GM10248 (cell line): ENCODE results near the gene RBKS.
"Not testable (repeated sequence)": the region's sequence is repeated elsewhere in the genome, so short reads cannot be mapped to it uniquely, and the experiment has no call there.

Experiments
- CTCF ChIA-PET: fragments of 300-600 bp; sonication (Branson Sonifier 250); formaldehyde crosslinking; extraction: SDS; loops from one replicate; lab custom pipeline; 2021; ENCODE audit warnings: antibody characterized with exemption; lab: Yijun Ruan, JAX
- POLR2A ChIA-PET: fragments of 350-650 bp; sonication (Branson Sonifier 250); formaldehyde crosslinking; extraction: SDS; loops from one replicate; lab custom pipeline; 2020; ENCODE audit warnings: antibody characterized with exemption; lab: Yijun Ruan, JAX
- DNase-seq: peaks from one replicate; pipeline ENCODE4 v3.0.0; 2012; ENCODE audit errors: extremely low spot score
- TF ChIP-seq, protein P1 (sequence below): IDR thresholded peaks from 2 replicates; pipeline ENCODE4 v1.5.1; 2012; ENCODE audit warnings: mild to moderate bottlenecking, low read depth; ENCODE audit errors: extremely low read depth, missing control alignments, control extremely low read depth

RBKS gene

DNA sequence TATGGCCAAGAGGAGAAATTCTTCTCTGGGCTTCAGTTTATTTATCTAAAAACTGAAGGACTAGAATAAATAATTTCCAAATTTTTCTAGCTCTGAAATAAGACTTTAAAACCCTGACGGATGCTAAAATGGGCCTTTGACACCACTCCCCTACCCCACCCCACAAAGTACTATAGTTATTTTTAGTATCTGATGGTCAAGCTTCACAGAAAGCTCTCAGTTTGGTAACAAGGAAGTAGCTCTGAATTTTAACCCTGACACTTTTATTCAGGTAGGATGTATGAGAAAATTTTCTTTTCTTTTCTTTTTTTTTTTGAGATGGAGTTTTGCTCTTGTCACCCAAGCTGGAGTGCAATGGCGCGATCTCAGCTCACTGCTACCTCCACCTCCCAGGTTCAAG lies 2.4 kb downstream of the RBKS start:
- POLR2A ChIA-PET = no interaction called here
- TF ChIP-seq, protein P1, sequence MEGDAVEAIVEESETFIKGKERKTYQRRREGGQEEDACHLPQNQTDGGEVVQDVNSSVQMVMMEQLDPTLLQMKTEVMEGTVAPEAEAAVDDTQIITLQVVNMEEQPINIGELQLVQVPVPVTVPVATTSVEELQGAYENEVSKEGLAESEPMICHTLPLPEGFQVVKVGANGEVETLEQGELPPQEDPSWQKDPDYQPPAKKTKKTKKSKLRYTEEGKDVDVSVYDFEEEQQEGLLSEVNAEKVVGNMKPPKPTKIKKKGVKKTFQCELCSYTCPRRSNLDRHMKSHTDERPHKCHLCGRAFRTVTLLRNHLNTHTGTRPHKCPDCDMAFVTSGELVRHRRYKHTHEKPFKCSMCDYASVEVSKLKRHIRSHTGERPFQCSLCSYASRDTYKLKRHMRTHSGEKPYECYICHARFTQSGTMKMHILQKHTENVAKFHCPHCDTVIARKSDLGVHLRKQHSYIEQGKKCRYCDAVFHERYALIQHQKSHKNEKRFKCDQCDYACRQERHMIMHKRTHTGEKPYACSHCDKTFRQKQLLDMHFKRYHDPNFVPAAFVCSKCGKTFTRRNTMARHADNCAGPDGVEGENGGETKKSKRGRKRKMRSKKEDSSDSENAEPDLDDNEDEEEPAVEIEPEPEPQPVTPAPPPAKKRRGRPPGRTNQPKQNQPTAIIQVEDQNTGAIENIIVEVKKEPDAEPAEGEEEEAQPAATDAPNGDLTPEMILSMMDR = no peak
- no peak for DNase-seq
- CTCF ChIA-PET = no interaction called here

DNA sequence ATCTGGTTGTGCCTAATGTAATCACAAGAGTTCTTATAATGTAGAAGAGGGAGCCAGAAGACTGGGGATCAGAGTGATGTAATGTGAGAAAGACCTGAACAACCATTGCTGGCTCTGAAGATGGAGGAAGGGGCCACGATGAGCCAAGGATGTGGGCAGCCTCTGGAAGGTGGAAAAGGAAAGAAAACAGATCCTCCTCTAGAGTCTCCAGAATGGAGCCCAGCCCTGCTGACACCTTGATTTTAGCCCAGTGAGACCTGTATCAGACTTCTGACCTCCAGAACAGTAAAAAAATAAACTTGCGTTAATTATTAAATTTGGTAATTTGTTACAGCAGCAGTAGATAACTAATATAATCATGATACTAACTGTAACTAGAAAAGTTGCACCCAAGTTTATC lies 3.1 kb downstream of the RBKS start:
- POLR2A ChIA-PET = no interaction called here
- TF ChIP-seq, protein P1 = no peak
- CTCF ChIA-PET = no interaction called here
- DNase-seq = no peak

DNA sequence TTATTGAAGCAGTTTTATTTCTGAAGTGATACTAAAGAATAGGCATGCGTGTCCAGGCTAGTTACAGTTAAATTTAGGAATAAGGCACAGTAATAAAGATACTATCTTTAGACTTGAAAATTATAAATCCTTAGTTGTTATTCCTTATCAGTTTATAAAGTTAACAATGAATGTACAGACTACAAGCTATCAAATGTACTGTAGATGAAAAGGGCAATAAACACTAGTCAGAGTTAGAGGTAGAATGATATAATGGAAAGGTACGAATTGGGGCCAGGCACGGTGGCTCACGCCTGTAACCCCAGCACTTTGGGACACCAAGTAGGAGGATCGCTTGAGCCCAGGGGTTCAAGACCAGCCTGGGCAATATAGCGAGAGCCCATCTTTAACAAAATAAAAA lies 3.9 kb downstream of the RBKS start:
- ChIA-PET POLR2A (no interaction called here), CTCF (no interaction called here)
- DNase-seq = no peak
- TF ChIP-seq, protein P1 = no peak

DNA sequence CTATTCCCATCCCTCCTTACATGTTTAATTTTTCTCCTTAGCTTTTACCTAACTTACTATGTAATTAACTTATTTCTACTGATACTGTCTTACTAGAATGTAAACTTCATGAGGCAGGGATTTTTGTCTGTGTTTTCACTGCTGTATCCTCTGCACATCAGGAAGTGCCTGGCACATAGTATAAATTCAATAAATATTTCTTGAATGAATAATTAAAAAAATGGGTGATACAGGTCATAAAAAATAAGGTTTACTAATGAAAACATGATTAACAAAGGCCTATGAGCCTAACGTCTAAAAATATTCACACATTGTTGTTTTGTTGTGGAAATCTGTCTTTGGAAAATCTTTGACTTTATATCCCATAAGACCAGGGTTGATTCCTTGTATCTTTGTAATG lies 4.5 kb downstream of the RBKS start:
- CTCF ChIA-PET = no interaction called here

DNA sequence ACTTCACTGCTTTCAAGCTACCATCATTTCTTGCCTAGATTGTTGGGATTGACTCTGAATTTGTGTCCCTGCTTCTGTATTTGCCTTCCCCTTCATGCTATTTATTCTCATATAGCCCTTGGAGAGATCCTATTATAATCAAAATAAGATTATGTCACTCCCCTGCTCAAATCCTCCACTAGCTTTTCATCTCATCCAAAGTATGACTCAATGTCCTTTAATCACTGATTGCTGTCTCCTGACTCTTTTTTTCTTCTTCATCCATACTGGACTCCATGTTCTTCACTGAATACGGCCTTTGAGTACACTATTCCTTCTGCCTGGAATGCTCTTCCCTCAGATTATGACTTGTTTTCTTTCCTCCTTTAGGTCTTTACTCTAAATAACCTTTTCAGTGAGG lies 5.0 kb downstream of the RBKS start:
- ChIA-PET CTCF (interaction anchor here (1.4 kb wide), 1 partner anchor 47 kb away, joined by 4 read pairs; no protein-coding TSS in a partner anchor), POLR2A (no interaction called here)
- DNase-seq = no peak
- TF ChIP-seq, protein P1 = no peak

More for the DNA sequence above, 4.5 kb downstream of the RBKS start:
- DNase-seq = no peak
- POLR2A ChIA-PET = no interaction called here
- TF ChIP-seq, protein P1 = no peak

DNA sequence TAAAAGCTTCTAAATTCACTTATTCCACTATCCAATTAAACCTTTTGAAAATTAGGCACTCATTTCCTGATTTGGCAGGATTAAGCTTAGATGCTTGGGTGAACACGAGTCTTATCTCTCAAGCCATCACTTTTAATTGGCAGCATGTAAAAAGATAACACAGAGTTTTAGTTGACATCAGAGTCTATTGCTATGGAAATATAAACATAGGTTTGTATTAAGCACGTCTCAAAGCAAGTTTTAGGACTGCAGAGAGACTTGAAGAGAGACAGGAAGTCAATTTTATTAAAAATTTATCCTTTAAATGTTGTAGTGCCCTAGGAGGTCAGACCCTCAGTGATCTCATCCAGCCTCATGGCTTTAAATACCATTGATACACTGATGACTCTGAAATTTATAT lies 5.6 kb downstream of the RBKS start:
- ChIA-PET CTCF (interaction anchor here (1.4 kb wide), 1 partner anchor 46 kb away, joined by 4 read pairs; no protein-coding TSS in a partner anchor), POLR2A (no interaction called here)
- TF ChIP-seq, protein P1 = no peak
- DNase-seq = no peak

DNA sequence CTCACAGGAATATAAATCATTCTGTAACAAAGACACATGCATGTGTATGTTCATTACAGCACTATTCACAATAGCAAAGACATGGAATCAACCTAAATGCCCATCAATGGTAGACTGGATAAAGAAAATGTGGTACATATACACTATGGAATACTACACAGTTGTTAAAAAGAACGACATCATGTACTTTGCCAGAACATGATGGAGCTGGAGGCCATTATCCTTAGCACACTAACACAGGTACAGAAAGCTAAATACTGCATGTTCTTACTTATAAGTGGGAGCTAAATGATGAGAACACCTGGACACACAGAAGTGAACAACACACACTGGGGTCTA lies 7.6 kb downstream of the RBKS start:
- DNase-seq, POLR2A ChIA-PET: not testable (repeated sequence)
- CTCF ChIA-PET = interaction anchor here (1.2 kb wide), 1 partner anchor 11 kb away, joined by 4 read pairs; no protein-coding TSS in a partner anchor

DNA sequence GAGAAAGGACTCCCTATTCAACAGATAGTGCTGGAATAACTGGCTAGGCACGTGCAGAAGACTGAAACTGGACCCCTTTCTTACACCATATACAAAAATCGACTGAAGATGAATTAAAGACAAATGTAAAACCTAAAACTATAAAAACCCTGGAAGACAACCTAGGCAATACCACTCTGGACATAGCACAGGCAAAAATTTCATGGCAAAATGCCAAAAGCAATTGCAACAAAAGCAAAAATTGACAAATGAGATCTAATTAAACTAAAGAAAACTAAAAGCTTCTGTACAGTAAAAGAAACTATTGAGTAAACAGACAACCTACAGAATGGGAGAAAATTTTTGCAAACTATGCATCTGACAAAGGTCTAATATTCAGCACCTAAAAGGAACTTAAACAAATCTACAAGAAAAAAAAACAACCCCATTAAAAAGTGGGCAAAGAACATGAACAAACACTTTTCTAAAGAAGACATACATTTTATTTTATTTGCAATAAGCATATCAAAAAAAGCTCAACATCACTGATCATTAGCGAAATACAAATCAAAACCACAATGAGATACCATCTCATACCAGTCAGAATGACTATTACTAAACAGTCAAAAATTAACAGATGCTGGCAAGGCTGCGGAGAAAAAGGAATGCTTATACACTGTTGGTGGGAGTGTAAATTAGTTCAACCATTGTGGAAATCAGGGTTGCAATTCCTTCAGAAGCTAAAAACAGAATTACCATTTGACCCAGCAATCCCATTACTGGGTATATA lies 8.2 kb downstream of the RBKS start:
- POLR2A ChIA-PET, DNase-seq: not testable (repeated sequence)
- CTCF ChIA-PET = interaction anchor here (1.2 kb wide), 1 partner anchor 10 kb away, joined by 4 read pairs; no protein-coding TSS in a partner anchor
